H9 (cell line): ENCODE measurements around the gene MAPRE3. TPM values are rescaled to one million over a fixed set of nuclear protein-coding genes. Genes with fewer than 3 reads are reported as not detected.

Experiments
- DNase-seq: peaks from one replicate; pipeline ENCODE4 v3.0.0-alpha.2; 2017
- H2AFZ ChIP-seq: one replicate; pipeline ENCODE4 v1.6.1; 2013; ENCODE audit warnings: mild to moderate bottlenecking, low read length, control low read depth, moderate library complexity
- H2AK5ac ChIP-seq: 2 replicates; pipeline ENCODE4 v1.6.1; 2013; ENCODE audit warnings: low read length, control low read depth, mixed read lengths; ENCODE audit not compliant: insufficient read length
- H2BK120ac ChIP-seq: one replicate; pipeline ENCODE4 v1.6.1; 2013; ENCODE audit warnings: low read depth, mild to moderate bottlenecking, low read length, control low read depth, inconsistent platforms; ENCODE audit not compliant: poor library complexity, severe bottlenecking
- H2BK12ac ChIP-seq: 2 replicates; pipeline ENCODE4 v1.6.1; 2013; ENCODE audit warnings: low read length, control low read depth, mixed read lengths, low read depth; ENCODE audit not compliant: insufficient read length
- H2BK15ac ChIP-seq: 2 replicates; pipeline ENCODE4 v1.6.1; 2013; ENCODE audit warnings: low read depth, low read length, control low read depth
- H2BK20ac ChIP-seq: one replicate; pipeline ENCODE4 v1.6.1; 2013; ENCODE audit warnings: low read depth, mild to moderate bottlenecking, low read length, control low read depth, inconsistent platforms; ENCODE audit not compliant: poor library complexity, severe bottlenecking
- H2BK5ac ChIP-seq: 2 replicates; pipeline ENCODE4 v1.6.1; 2013; ENCODE audit warnings: low read length, control low read depth, mixed read lengths; ENCODE audit not compliant: insufficient read length
- H3K14ac ChIP-seq: 2 replicates; pipeline ENCODE4 v1.6.1; 2013; ENCODE audit warnings: low read length, control low read depth; ENCODE audit not compliant: insufficient read depth
- H3K18ac ChIP-seq: 2 replicates; pipeline ENCODE4 v1.6.1; 2013; ENCODE audit warnings: low read depth, mild to moderate bottlenecking, mixed read lengths, low read length, control low read depth; ENCODE audit not compliant: insufficient read length
- H3K23ac ChIP-seq: 2 replicates; pipeline ENCODE4 v1.6.1; 2013; ENCODE audit warnings: low read length, control low read depth, mixed read lengths, low read depth; ENCODE audit not compliant: insufficient read length
- H3K23me2 ChIP-seq: 2 replicates; pipeline ENCODE4 v1.6.1; 2013; ENCODE audit warnings: low read depth, mild to moderate bottlenecking, mixed read lengths, low read length, control low read depth; ENCODE audit not compliant: insufficient read length, poor library complexity, severe bottlenecking
- H3K27ac ChIP-seq: 2 replicates; pipeline ENCODE4 v1.5.1; 2013; ENCODE audit warnings: low read length, control low read depth, mixed read lengths, low read depth; ENCODE audit not compliant: insufficient read length
- H3K27me3 ChIP-seq: 2 replicates; pipeline ENCODE4 v1.6.1; 2013; ENCODE audit warnings: low read length, control low read depth, inconsistent platforms; ENCODE audit not compliant: insufficient read depth
- H3K4ac ChIP-seq: 2 replicates; pipeline ENCODE4 v1.6.1; 2013; ENCODE audit warnings: low read depth, mild to moderate bottlenecking, control low read depth, inconsistent platforms, low read length, moderate library complexity
- H3K4me1 ChIP-seq: 2 replicates; pipeline ENCODE4 v1.6.1; 2013; ENCODE audit warnings: low read length, control low read depth, inconsistent platforms; ENCODE audit not compliant: insufficient read depth
- H3K4me2 ChIP-seq: 2 replicates; pipeline ENCODE4 v1.6.1; 2013; ENCODE audit warnings: low read length, control low read depth, mixed read lengths; ENCODE audit not compliant: insufficient read length, insufficient read depth
- H3K56ac ChIP-seq: 2 replicates; pipeline ENCODE4 v1.6.1; 2013; ENCODE audit warnings: low read depth, mild to moderate bottlenecking, mixed read lengths, low read length, control low read depth; ENCODE audit not compliant: insufficient read length
- H3K79me1 ChIP-seq: 2 replicates; pipeline ENCODE4 v1.6.1; 2013; ENCODE audit warnings: low read depth, mild to moderate bottlenecking, moderate library complexity, low read length, control low read depth, inconsistent platforms; ENCODE audit not compliant: insufficient read depth, poor library complexity, severe bottlenecking
- H3K79me2 ChIP-seq: 2 replicates; pipeline ENCODE4 v1.6.1; 2013; ENCODE audit warnings: low read length, control low read depth, inconsistent platforms; ENCODE audit not compliant: insufficient read depth
- H3K9ac ChIP-seq: 2 replicates; pipeline ENCODE4 v1.6.1; 2013; ENCODE audit warnings: low read length, control low read depth, mixed read lengths; ENCODE audit not compliant: insufficient read length; ENCODE audit errors: extremely low read depth
- H3K9me3 ChIP-seq: one replicate; pipeline ENCODE4 v1.6.1; 2013; ENCODE audit warnings: low read depth, low read length, inconsistent platforms; ENCODE audit not compliant: control insufficient read depth
- H3T11ph ChIP-seq: one replicate; pipeline ENCODE4 v1.6.1; 2013; ENCODE audit warnings: mild to moderate bottlenecking, low read length, control low read depth, inconsistent platforms
- H4K20me1 ChIP-seq: one replicate; pipeline ENCODE4 v1.6.1; 2013; ENCODE audit not compliant: control insufficient read depth, insufficient read length, insufficient read depth
- H4K5ac ChIP-seq: 2 replicates; pipeline ENCODE4 v1.6.1; 2013; ENCODE audit warnings: low read depth, mild to moderate bottlenecking, mixed read lengths, low read length, control low read depth; ENCODE audit not compliant: insufficient read length
- H4K8ac ChIP-seq: replicated peaks from 2 replicates; pipeline ENCODE4 v1.6.1; 2013; ENCODE audit warnings: low read length, control low read depth, mixed read lengths, low read depth; ENCODE audit not compliant: insufficient read length
- H4K91ac ChIP-seq: 2 replicates; pipeline ENCODE4 v1.6.1; 2013; ENCODE audit warnings: low read depth, mild to moderate bottlenecking, moderate library complexity, mixed read lengths, low read length, control low read depth; ENCODE audit not compliant: insufficient read length
- H3K27ac Mint-ChIP-seq, 3 experiments: 2 replicates in 2 of 3; 3 replicates in 1 of 3; pipeline ENCODE4 v1.8.0; 2020 to 2021; ENCODE audit warnings: mixed read lengths in 3 of 3, mild to moderate bottlenecking in 1 of 3, moderate library complexity in 1 of 3
- H3K27me3 Mint-ChIP-seq: 2 replicates; pipeline ENCODE4 v1.8.0; 2021; ENCODE audit warnings: low read depth, mild to moderate bottlenecking, moderate library complexity, mixed read lengths
- H3K36me3 Mint-ChIP-seq, 3 experiments: 2 replicates in 2 of 3; 3 replicates in 1 of 3; pipeline ENCODE4 v1.8.0; 2020 to 2021; ENCODE audit warnings: low read depth in 3 of 3, mixed read lengths in 3 of 3; ENCODE audit not compliant: insufficient read depth in 1 of 3
- H3K4me1 Mint-ChIP-seq, 2 experiments: 2 replicates each; pipeline ENCODE4 v1.8.0; 2020; ENCODE audit warnings: mixed read lengths in 2 of 2
- H3K4me3 Mint-ChIP-seq, 2 experiments: 2 replicates in 1 of 2; 3 replicates in 1 of 2; pipeline ENCODE4 v1.8.0; 2020 to 2021; ENCODE audit warnings: mild to moderate bottlenecking in 2 of 2, mixed read lengths in 2 of 2, moderate library complexity in 1 of 2
- H3K9me3 Mint-ChIP-seq, 2 experiments: 2 replicates in 1 of 2; 3 replicates in 1 of 2; pipeline ENCODE4 v1.8.0; 2020; ENCODE audit warnings: mild to moderate bottlenecking in 2 of 2, mixed read lengths in 2 of 2, moderate library complexity in 1 of 2
- WGBS: extraction: QIAGEN DNeasy Blood & Tissue Kit; methylation state at CpG from one replicate; pipeline ENCODE4 v1.1.7; 2013; ENCODE audit warnings: missing lambda C conversion rate, low lambda C conversion rate, mixed read lengths; ENCODE audit not compliant: insufficient read length; ENCODE audit errors: extremely low coverage; 5-methylcytosine and 5-hydroxymethylcytosine counted together
- total RNA-seq: library from RNA; stranded (reverse); gene quantifications from 2 replicates; pipeline ENCODE4 v1.2.1, GENCODE V29; 2021
- TF ChIP-seq, protein P1 (sequence below): fragments of 200-600 bp; sonication (generic); conservative IDR thresholded peaks from 3 replicates; pipeline ENCODE4 v1.8.0; 2021; ENCODE audit warnings: antibody characterized with exemption, mild to moderate bottlenecking

MAPRE3 gene
- total RNA-seq, 1 experiment from 2014 or later, result 2.0 TPM

DNA sequence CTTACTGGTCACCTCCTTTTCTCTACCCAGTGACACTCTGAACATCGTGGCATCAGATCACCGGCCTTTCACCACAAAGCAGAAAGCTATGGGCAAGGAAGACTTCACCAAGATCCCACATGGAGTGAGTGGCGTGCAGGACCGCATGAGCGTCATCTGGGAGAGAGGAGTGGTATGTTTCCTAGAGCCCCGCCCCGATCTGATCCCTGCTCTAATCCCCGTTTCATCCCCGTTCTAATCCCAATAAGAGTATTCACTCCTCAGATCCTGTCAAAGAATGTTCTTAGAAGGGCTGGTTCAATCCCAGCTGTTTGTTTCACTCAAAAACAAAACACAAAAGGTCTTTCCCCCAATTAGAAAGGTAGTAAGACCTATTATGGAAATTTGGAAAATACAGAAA is 30.4 kb upstream of the MAPRE3 start:
- Histone ChIP-seq H3K27me3 (no peaks in the 10 kb centered on the region; the same call in 1 of the 2 replicates), H3K23me2 (peaks cover 6% of the 10 kb centered on the region)
- TF ChIP-seq, protein P1, sequence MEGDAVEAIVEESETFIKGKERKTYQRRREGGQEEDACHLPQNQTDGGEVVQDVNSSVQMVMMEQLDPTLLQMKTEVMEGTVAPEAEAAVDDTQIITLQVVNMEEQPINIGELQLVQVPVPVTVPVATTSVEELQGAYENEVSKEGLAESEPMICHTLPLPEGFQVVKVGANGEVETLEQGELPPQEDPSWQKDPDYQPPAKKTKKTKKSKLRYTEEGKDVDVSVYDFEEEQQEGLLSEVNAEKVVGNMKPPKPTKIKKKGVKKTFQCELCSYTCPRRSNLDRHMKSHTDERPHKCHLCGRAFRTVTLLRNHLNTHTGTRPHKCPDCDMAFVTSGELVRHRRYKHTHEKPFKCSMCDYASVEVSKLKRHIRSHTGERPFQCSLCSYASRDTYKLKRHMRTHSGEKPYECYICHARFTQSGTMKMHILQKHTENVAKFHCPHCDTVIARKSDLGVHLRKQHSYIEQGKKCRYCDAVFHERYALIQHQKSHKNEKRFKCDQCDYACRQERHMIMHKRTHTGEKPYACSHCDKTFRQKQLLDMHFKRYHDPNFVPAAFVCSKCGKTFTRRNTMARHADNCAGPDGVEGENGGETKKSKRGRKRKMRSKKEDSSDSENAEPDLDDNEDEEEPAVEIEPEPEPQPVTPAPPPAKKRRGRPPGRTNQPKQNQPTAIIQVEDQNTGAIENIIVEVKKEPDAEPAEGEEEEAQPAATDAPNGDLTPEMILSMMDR, result no peak

More for the DNA sequence above, 30.4 kb upstream of the MAPRE3 start:
- Histone ChIP-seq H3K18ac (no peak overlapping the region), H4K8ac (no peak overlapping the region), H3K9me3 (no peaks in the 10 kb centered on the region), H2BK20ac (no peak overlapping the region), H3K79me2 (no peaks in the 10 kb centered on the region), H3K4me2 (no peak overlapping the region), H4K91ac (no peak overlapping the region), H3K23ac (no peak overlapping the region), H3K14ac (no peak overlapping the region), H3K4ac (no peak overlapping the region), H2BK120ac (no peak overlapping the region), H2AFZ (no peak overlapping the region), H3K56ac (no peak overlapping the region), H3K9ac (no peak overlapping the region), H3T11ph (no peak overlapping the region), H3K79me1 (no peaks in the 10 kb centered on the region), H3K27ac (no peak overlapping the region), H2AK5ac (no peak overlapping the region), H4K20me1 (no peaks in the 10 kb centered on the region), H3K4me1 (no peaks in the 10 kb centered on the region; the same call in 1 of the 2 replicates), H2BK15ac (no peak overlapping the region), H4K5ac (no peak overlapping the region), H2BK12ac (no peak overlapping the region), H2BK5ac (no peak overlapping the region)
- peaks cover 34% of the 10 kb centered on the region for H3K27me3 Mint-ChIP-seq
- peaks cover 20 to 22% of the 10 kb centered on the region in 2 experiments for H3K4me1 Mint-ChIP-seq
- no peaks in the 10 kb centered on the region for H3K9me3 Mint-ChIP-seq
- H3K27ac Mint-ChIP-seq, result no peak overlapping the region
- peaks cover 0 to 8% (median 0%) of the 10 kb centered on the region in 3 experiments; a peak in 2 of 7 replicates for H3K36me3 Mint-ChIP-seq
- no peak overlapping the region for H3K4me3 Mint-ChIP-seq
- no peak for DNase-seq
- WGBS, result no CpG with 5 or more reads among the region's 9 CpGs
